Mucosa of stomach (tissue), 1 donor: ENCODE results near the gene HNRNPCL4.
"Not testable (repeated sequence)": the region's sequence is repeated elsewhere in the genome, so short reads cannot be mapped to it uniquely, and the experiment has no call there.

Experiments
- H3K27me3 ChIP-seq: one replicate; pipeline ENCODE4 v1.7.0; 2013; ENCODE audit warnings: mild to moderate bottlenecking, low read length; ENCODE audit not compliant: control insufficient read depth, insufficient read depth
- H3K36me3 ChIP-seq: one replicate; pipeline ENCODE4 v1.7.0; 2013; ENCODE audit warnings: low read length; ENCODE audit not compliant: control insufficient read depth, insufficient read depth
- H3K4me1 ChIP-seq: one replicate; pipeline ENCODE4 v1.7.0; 2013; ENCODE audit warnings: mild to moderate bottlenecking, low read length; ENCODE audit not compliant: control insufficient read depth, insufficient read depth
- H3K4me3 ChIP-seq: one replicate; pipeline ENCODE4 v1.7.0; 2013; ENCODE audit warnings: low read length
- H3K9ac ChIP-seq: one replicate; pipeline ENCODE4 v1.7.0; 2013; ENCODE audit warnings: mild to moderate bottlenecking, low read length, moderate library complexity
- H3K9me3 ChIP-seq: one replicate; pipeline ENCODE4 v1.7.0; 2013; ENCODE audit warnings: mild to moderate bottlenecking, low read length, moderate library complexity; ENCODE audit not compliant: control insufficient read depth
- donor health status: Pancreatic carcinoma.

Gene HNRNPCL4

GRCh38 chr1:13165531-13165930, at the start of gene HNRNPCL4:
Gene HNRNPCL4 (minus strand): TSS chr1:13165631. CDS start chr1:13165467, 164 bp downstream.
- H3K4me1 ChIP-seq, H3K4me3 ChIP-seq, H3K36me3 ChIP-seq, H3K9ac ChIP-seq, H3K27me3 ChIP-seq, H3K9me3 ChIP-seq: not testable (repeated sequence)

- not testable (repeated sequence) for H3K9ac ChIP-seq, H3K4me1 ChIP-seq, H3K9me3 ChIP-seq, H3K36me3 ChIP-seq, H3K4me3 ChIP-seq, H3K27me3 ChIP-seq
These were observed 43.3 kb upstream of the HNRNPCL4 start for GRCh38 chr1:13208712-13209111.

GRCh38 chr1:13201309-13201708, 35.9 kb upstream of the HNRNPCL4 start, which contains the start of gene PRAMEF13:
Gene PRAMEF13 (minus strand): TSS chr1:13201409. CDS start chr1:13199589, 1,820 bp downstream.
- H3K4me1 ChIP-seq, H3K4me3 ChIP-seq, H3K9ac ChIP-seq, H3K36me3 ChIP-seq, H3K9me3 ChIP-seq, H3K27me3 ChIP-seq: not testable (repeated sequence)

GRCh38 chr1:13171548-13171947, 6.1 kb upstream of the HNRNPCL4 start, which contains the start of gene PRAMEF9:
Gene PRAMEF9 (plus strand): TSS chr1:13171848. CDS start chr1:13175281, 3,433 bp downstream.
- H3K9me3 ChIP-seq, H3K4me1 ChIP-seq, H3K4me3 ChIP-seq: not testable (repeated sequence)

GRCh38 chr1:13155909-13156308, 9.5 kb downstream of the HNRNPCL4 start, which contains the start of gene PRAMEF26:
Gene PRAMEF26 (minus strand): TSS chr1:13156009. CDS start chr1:13153095, 2,914 bp downstream.
- not testable (repeated sequence) for H3K4me3 ChIP-seq, H3K27me3 ChIP-seq, H3K9me3 ChIP-seq, H3K9ac ChIP-seq, H3K4me1 ChIP-seq, H3K36me3 ChIP-seq

More at GRCh38 chr1:13171548-13171947, 6.1 kb upstream of the HNRNPCL4 start, which contains the start of gene PRAMEF9:
- not testable (repeated sequence) for H3K27me3 ChIP-seq, H3K9ac ChIP-seq, H3K36me3 ChIP-seq

GRCh38 chr1:13116754-13117153, 48.7 kb downstream of the HNRNPCL4 start, which contains the start of gene HNRNPCL2:
Gene HNRNPCL2 (minus strand): TSS chr1:13116854. CDS start chr1:13116400, 454 bp downstream.
- not testable (repeated sequence) for H3K9me3 ChIP-seq, H3K27me3 ChIP-seq, H3K36me3 ChIP-seq

More at GRCh38 chr1:13116754-13117153, 48.7 kb downstream of the HNRNPCL4 start, which contains the start of gene HNRNPCL2:
- H3K4me1 ChIP-seq, H3K4me3 ChIP-seq, H3K9ac ChIP-seq: not testable (repeated sequence)
